ENCODE measurements around the gene CYP24A1.

GRCh38 chr20:54154439-54154838, 19.3 kb downstream of the CYP24A1 start:
- TF ChIP-seq FOXM1 (IDR thresholded peaks at IDR 0.05; ENCODE audit: low read depth) (no peak), EZH2phosphoT487 (IDR thresholded peaks at IDR 0.05; ENCODE audit: borderline replicate concordance, low read depth) (no peak), ELF1 (IDR thresholded peaks at IDR 0.05) (no peak), CTCF (IDR thresholded peaks at IDR 0.05) (no peak), EP300 (IDR thresholded peaks at IDR 0.05; ENCODE audit: borderline replicate concordance in 1 of 2, low read depth in 1 of 2, low read length in 1 of 2) (no peak), RAD21 (IDR thresholded peaks at IDR 0.05; ENCODE audit: low read length) (no peak), POLR2AphosphoS5 (IDR thresholded peaks at IDR 0.05; ENCODE audit: low read depth, low read length) (no peak), REST (IDR thresholded peaks at IDR 0.05; ENCODE audit: low read depth, low read length) (no peak), NRF1 (IDR thresholded peaks at IDR 0.05; ENCODE audit: low read depth, low read length) (no peak), SMC3 (IDR thresholded peaks at IDR 0.05; ENCODE audit: low read depth, low read length) (no peak)

Data from SK-N-SH (cell line).